ENCODE measurements around the gene SMIM22.
"Not testable (repeated sequence)": the region's sequence is repeated elsewhere in the genome, so short reads cannot be mapped to it uniquely, and the experiment has no call there.

Gene SMIM22

GRCh38 chr16:4769306-4769638 lies 25.9 kb upstream of the SMIM22 start:
- DNase-seq, result no peak

DNA sequence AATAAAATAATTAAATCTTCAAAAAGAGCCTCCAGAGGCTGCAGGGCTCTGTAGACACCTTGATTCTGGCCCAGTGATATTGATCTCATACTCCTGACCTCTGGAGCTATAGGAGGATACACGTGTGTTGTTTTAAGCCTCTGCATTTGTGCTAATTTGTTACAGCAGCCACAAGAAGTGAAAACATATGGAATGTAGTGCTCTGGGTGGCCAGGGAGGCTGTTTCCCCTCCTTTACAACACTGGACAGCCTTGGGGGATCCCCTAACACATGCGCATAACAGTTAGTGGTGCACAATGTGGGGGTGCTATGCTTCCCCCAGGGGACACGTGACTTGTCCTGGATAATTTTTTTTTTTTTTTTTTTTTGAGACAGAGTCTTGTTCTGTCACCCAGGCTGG lies 23.5 kb upstream of the SMIM22 start:
- no peak for DNase-seq

DNA sequence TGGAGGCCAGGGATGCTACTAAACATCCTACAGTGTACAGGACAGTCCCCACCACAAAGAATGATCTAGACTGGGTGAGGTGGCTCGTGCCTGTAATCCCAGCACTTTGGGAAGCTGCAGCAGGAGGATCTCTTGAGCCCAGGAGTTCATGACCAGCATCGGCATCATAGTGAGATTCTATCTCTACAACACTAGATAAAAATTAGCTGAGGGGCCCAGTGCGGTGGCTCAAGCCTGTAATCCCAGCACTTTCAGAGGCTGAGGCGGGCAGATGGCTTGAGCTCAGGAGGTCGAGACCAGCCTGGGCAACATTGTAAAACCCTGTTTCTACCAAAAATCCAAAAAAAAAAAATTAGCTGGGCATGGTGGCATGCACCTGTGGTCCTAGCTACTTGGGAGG lies 22.8 kb upstream of the SMIM22 start:
- no peak for DNase-seq

DNA sequence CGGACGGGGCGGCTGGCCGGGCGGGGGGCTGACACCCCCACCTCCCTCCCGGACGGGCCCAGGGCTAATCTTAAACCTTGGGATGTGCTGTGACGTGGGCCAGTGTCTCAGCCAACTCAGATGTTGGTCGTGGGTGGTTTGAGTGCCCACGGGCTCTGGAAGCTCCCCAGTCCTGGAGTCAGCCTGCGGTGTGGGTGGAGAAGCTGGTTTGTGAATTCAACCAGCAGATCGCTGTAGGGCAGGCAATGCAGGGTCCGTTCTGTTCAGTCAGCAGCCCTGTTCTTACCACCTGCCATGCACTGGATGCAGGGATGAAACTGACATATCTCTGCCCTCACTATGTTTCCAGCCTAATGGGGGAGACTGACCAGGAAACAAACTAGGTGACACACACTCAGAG lies 20.2 kb upstream of the SMIM22 start:
- no peak for DNase-seq

GRCh38 chr16:4776141-4776705 lies 18.9 kb upstream of the SMIM22 start:
- no peak for DNase-seq

GRCh38 chr16:4777339-4778049 lies 17.7 kb upstream of the SMIM22 start:
- DNase-seq, result no peak

DNA sequence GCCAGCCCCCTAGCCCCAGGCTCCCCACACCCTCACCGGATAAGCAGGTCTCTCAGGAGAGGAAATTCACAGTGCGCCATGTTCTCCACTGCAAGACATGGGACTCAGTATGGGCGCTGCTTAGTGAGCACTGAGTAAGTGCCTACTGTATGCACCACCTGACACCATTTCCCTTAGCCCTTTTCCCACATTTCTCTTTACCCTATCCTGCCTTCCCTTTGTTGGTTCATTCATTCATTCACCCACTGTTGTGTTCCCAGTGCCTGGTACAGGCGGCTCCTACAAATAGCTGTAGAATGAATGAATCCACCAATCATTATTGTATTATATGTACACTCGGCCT lies 17.1 kb upstream of the SMIM22 start:
- DNase-seq, result no peak

DNA sequence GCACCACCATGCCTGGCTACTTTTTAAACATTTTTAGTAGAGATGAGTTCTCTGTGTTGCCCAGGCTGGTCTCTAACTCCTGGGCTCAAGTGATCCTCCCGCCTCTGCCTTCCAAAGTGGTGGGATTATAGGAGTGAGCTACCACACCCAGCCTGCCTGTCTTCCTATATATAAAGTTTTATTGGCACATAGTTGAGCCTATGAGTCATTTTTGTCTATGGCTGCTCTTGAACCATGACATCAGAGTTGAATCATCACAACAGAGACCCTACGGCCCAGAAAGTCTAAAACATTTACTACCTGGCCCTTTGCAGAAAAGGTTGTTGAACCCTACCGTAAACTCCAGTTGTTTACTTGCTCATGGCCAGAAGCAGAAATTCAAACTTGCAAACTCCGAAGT lies 14.9 kb upstream of the SMIM22 start:
- DNase-seq, result no peak

DNA sequence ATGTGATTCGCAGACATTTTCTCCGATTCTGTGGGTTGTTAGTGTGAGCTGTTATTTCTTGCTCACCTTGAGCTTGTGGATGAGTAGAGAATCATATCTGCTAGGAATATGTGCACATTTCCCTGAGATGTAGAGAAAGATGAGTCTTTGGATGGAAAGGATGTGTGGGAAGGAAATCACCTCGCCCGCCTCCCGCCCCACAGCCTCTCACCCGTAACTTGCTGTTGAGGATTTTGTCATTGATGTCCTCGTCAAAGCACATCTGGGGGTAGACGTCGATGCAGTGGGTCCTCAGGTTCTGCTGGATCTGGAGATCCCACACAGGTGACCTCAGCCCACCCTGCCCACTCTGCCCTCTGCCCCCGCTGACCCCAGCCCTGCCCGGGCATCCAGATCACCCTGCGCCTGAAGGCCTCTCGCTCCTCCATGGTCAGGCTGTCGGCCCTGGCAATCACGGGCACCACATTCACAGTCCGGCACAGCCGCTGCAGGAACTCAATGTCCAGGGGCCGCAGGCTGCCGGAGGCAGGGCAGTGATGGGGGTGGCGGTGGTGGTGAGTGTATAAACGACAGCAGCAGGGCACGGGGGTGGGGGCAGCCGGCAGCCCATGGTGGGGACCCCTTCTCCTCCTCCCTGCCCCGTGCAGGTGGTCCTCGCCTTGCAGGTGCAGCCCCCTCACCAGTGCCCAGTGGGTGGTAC lies 11.8 kb upstream of the SMIM22 start:
- DNase-seq, result no peak

DNA sequence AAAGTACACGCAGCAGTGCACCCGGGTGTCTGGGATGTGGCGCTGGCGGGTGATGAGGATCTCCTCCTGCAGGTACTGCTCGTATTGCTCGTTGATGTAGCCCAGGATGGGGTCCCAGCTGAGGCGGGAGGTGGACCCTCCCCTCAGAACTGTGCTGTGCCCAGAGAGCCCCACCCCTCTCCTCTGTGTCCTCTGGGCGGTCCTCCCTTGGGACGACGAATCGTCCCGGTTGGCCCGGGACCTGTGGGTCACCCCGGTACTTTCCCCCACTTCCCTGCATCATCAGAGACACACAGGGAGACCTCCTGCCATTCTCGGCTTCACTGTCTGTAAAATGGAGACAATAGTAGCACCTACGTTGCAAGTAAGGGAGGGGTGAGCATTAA lies 11.2 kb upstream of the SMIM22 start:
- DNase-seq, result no peak

- DNase-seq, result not testable (repeated sequence)
Measured at GRCh38 chr16:4784444-4784987, 10.7 kb upstream of the SMIM22 start.

DNA sequence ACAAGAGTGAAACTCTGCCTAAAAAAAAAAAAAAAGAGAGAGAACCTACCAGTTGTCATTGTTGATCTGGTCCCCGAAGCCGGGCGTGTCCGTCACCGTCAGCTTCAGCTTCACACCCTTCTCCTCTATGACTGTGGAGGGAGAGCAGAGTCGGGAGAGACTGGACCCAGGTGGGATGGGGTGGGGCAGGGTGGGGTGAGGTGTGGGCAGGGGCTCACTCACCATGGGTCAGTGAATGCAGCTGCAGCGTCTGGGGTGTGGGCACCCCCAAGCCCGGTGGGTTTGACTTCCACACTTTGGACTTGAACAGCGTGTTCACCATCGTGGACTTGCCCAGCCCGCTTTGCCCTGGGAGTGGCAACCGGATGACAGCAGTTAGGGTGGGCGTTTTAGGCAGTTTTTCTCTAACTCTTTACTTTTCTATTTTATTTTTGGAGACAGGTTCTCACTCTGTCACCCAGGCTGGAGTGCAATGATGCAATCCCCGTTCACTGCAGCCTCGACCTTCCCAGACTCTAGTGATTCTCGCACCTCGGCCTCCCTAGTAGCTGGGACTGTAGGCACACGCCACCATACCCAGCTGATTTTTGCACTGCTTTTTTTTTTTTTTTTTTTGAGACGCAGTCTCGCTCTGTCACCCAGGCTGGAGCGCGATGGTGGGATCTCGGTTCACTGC lies 9.3 kb upstream of the SMIM22 start:
- no peak for DNase-seq

- no peak for DNase-seq
Measured at GRCh38 chr16:4787068-4787467, 8.1 kb upstream of the SMIM22 start.

GRCh38 chr16:4787627-4788482 lies 7.3 kb upstream of the SMIM22 start, which contains the start of gene SEPTIN12:
TSS of gene SEPTIN12 (minus strand) at chr16:4788345. CDS start at chr16:4787645, 700 bp downstream.
- no peak for DNase-seq

- no peak for DNase-seq
Measured at GRCh38 chr16:4788489-4788889, 6.7 kb upstream of the SMIM22 start.

GRCh38 chr16:4788910-4789309 lies 6.3 kb upstream of the SMIM22 start:
- DNase-seq, result no peak

GRCh38 chr16:4790261-4790660 lies 4.9 kb upstream of the SMIM22 start:
- DNase-seq, result no peak

DNA sequence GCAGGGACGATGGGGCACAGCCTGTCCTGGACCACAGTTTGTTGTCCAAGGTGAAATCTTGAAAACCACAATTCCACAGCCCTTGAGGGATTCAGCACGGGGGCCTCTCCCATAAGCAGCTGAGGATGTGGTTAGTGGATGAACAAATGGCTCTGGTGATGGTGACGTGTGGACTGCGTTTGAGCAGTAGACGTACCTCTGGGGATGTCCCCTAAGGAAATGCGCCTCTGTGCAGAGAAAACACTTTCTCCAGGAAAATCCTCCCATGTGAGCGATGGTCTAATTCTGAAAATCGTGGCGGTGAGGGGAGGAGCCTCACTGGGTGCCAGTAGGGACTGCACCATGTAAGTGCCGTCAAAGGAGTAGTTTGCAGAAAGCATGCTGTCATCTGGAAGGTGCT lies 4.3 kb upstream of the SMIM22 start:
- DNase-seq, result no peak

DNA sequence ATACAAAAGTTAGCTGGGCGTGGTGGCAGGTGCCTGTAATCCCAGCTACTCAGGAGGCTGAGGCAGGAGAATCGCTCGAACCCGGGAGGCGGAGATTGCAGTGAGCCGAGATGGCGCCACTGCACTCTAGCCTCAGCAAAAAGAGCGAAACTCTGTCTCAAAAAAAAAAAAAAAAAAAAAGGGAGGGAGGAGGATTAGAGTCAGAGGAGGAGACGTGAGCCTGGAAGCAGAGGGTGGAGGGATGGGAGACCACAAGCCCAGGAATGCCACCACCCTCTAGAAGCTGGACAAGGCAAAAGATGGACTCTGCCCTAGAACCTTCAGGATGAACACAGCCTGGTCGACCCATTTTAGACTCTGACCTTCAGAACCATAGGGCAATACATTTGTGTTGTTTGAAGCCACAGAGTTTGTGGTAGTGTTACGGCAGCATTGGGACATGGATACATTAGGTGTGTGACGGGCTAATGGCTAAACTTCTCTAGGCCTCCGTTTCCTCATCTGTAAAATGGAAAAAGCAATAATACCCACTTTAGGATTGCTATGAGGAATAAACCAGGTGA lies 2.1 kb upstream of the SMIM22 start:
- DNase-seq, result no peak

- no peak for DNase-seq
Measured at GRCh38 chr16:4795828-4796572, 831 bp downstream of the SMIM22 start.

DNA sequence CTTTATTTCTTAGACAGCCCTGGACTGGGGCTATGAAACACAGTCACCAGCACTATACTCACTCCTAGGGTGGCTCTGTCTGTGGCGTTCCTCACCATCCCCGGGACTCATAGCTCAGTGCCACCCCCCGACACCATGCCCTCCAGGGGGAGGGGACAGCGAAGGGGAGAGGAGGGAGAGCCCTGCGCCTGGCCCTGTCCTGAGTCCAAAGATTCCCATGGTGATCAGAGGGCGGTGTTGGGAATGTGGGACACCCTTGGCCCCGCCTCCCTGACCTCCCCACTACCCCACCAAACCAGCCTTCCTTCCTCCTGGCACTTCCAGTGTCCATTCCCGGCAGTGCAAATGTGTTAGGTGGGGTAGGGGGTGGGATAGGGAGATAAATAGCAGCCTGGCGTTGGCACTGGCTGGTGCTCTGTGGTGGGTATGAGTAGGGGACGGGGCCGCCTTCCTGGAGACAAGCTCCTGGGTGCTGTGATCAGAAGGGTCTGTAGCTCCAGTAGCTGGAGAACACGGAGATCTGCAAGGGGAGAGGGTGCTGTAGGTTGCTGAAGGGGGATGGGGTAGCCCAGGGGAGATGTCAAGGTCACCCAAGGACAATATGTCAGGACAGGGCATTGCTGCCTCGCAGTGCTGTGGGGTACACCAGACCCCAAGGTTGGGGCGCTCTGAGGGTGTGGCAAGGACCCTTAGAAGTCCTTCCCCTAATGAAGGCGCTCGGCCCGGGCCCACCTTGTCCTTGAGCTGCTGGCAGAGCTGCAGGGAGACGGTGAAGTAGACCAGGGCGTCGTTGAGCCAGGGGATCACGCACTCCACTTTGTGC lies 2.0 kb downstream of the SMIM22 start:
- no peak for DNase-seq
